OCI-M2 (cell line): ENCODE data around the gene MRPL3.

Source experiments
- DNase-seq: peaks from one replicate; lab custom pipeline; 2025; ENCODE audit not compliant: unreplicated experiment; lab: John Stamatoyannopoulos, UW

Gene MRPL3

DNA sequence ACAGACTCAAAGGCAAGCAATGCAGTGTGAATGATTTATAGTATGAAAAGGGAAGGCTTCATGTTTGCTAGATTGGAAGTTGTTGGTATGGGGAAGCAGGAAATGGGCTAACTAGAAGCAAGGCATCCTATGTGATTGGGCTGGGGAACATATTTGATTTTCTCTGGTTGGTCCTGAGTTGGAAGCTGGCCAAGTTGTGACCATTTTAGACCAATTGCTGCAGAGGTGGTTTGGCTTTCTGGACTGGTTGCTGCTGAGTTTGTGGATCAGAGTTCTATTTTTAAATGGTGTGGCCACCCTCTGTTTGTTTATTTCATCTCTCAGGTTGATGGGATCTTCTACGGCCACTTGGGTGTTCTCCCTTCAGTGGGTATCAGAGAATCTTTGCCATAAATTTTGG, 81.5 kb downstream of the MRPL3 start:
- DNase-seq = no peak

DNA sequence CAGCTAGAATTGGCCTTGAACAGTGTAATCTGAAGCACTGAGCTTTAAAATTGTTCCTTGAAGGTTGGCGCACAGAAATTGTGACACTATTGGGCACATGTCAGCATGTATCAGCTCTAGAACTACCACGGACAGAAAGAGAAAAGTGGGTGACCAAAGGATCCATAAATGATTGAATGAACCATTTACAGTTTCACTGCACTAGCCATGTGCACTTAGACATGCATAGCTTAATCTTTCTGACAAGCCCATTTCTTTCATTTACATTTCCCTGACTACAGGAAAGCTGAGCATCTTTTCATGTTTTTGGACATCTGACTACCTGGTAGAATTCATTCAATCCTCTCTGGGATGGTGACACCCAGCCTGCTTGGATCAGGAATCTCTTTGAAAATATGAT, 85.0 kb downstream of the MRPL3 start:
- no peak for DNase-seq
